ENCODE measurements around the gene UBAC2.
A peak's percentile ranks its signal among the peaks of the same experiment; 100 is the strongest.
"Not testable (repeated sequence)": the region's sequence is repeated elsewhere in the genome, so short reads cannot be mapped to it uniquely, and the experiment has no call there.

UBAC2 gene

GRCh38 chr13:99214731-99215130, 14.1 kb downstream of the UBAC2 start:
- DNase-seq (ENCODE audit: low read depth), result no peak

DNA sequence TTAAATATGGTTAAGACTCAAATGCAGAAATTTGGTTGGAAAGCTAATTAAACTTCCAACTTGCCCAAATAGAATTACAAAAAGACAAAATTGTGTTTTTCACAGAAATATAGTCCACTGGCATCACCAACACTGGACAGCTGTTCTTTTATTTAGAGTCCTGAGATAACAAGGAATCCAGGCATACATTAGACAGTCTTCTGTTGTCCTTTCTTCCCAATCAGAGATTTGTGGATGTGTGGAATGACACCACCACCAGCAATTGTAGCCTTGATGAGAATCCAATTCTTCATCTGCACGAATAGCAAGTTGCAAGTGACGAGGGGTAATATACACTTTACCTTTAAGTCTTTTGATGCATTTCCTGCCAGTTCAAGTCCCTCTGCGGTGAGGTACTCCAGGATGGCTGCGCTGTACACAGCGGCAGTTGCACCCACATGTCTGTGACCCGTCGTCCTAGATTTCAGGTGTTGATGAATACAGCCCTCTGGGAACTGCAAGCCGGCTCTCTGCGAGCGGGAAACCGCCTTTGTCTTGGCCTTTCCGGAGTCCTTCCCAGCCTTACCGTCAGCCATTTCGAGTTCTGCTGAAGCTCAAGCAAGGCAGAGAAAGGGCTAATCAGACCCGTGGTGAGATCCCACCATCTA, 14.7 kb downstream of the UBAC2 start:
- DNase-seq (ENCODE audit: low read depth), result no peak

- no peak for DNase-seq (ENCODE audit: low read depth)
These were observed 16.9 kb downstream of the UBAC2 start for GRCh38 chr13:99217461-99218110.

DNA sequence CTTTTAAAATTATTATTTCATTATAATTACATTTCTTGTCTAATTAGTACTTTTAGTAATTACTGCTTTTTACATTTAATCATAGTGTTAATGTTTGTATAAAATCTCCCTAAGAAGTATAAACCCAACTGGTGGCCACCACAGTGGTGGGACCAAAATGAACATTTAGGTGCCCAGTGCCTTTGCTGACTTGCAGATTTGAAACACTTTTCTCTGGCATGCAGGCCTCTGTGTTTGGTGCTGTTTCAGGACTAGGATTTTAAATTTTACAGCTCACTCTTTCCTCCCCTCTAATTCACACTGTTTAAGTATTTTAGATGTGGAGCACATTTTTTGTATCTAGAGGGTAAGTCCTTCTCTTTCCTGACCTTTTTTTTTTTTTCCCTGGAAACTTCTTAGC, 17.5 kb downstream of the UBAC2 start:
- no peak for DNase-seq (ENCODE audit: low read depth)

DNA sequence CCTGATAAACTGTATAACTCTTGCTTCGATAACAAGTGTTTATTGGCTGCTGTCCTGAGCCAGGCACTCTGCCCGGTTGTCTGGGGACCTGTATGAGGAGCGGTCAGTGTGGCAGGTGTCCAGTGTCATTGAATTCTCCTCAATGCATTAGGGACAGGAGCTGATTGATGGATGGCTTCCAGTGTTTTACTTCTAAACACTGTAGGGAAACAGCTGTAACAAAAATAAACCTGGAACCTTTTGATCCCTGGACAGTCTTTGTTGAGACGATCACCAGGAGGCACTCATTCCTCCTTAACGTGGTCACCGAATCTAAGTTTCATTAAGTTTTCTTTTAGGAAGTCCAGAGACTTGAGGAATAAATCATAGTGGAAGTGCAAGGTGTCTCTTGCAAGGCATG, 17.9 kb downstream of the UBAC2 start:
- DNase-seq (ENCODE audit: low read depth), result no peak

- no peak for DNase-seq (ENCODE audit: low read depth)
These were observed 18.3 kb downstream of the UBAC2 start for GRCh38 chr13:99218969-99219368.

GRCh38 chr13:99220199-99220935, 19.7 kb downstream of the UBAC2 start:
- no peak for DNase-seq (ENCODE audit: low read depth)

- no peak for DNase-seq (ENCODE audit: low read depth)
These were observed 21.0 kb downstream of the UBAC2 start for GRCh38 chr13:99221567-99222239.

DNA sequence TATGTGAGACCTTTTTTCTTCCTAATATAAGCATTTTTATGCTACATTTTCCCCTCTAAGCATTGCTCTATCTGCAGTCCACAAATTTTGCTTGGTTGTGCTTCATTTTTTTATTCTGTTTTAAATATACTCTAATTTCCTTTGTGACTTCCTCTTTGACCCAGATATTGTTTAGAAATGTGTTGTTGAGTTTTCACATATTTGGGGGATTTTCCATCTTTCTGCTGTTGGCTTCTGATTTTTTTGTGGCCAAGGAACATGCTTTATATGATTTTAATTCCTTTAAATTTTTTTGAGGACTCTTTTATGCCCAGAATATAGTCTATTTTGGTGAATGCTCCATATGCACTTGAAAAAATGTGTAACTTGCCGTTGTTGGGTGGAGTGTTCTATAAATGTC, 22.9 kb downstream of the UBAC2 start:
- no peak for DNase-seq (ENCODE audit: low read depth)

DNA sequence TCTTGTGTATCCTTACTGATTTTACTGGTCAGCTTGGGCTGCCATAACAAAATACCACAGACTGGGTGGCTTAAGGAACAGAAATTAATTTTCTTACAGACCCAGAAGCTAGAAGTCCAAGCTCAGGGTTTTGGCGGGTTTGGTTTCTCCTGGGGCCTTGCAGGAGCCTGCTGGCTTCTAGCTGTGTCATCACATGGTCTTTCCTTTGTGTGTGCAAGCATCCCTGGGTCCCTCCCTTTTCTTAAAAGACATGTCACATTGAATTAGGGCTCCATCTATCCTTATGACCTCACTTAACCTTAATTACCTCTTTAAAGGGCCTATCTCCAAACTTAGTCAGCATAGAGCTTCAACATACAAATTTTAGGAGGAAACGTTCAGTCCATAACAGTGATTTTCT, 23.4 kb downstream of the UBAC2 start:
- no peak for DNase-seq (ENCODE audit: low read depth)

DNA sequence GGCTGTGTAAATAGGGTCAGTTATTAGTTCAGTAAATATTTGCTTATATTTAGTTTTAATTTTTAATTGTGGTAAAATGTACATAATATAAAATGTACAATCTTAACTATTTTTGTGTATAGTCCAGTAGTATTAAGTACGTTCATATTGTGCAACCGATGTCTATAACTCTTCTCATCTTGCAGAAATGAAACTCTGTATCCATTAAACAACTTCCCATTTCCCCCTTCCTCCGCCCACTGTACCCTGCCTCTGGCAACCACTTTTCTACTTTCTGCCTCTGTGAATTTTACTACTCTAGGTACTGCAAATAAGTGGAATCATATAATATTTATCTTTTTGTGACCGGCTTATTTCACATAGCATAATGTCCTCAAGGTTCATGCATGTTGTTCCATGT, 24.4 kb downstream of the UBAC2 start:
- DNase-seq (ENCODE audit: low read depth), result no peak

DNA sequence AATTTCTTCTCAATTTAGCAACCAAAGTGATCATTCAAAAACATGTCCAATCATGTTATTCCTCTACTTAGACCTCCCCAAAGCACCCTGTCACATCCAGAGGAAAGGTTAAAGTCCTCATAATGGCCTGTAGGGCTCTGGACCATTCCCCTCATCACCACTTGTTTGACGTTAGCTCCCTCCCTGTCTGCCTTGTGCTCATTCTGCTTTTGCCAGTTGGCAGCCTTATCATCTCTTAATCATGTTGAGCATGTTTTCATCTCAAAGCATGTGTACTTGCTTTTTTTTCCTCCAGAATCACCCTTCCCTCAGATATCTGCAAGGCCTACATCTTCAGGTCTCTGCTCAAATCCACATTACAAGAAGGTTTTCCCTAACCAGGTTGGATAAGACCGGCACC, 25.9 kb downstream of the UBAC2 start:
- DNase-seq (ENCODE audit: low read depth), result no peak

DNA sequence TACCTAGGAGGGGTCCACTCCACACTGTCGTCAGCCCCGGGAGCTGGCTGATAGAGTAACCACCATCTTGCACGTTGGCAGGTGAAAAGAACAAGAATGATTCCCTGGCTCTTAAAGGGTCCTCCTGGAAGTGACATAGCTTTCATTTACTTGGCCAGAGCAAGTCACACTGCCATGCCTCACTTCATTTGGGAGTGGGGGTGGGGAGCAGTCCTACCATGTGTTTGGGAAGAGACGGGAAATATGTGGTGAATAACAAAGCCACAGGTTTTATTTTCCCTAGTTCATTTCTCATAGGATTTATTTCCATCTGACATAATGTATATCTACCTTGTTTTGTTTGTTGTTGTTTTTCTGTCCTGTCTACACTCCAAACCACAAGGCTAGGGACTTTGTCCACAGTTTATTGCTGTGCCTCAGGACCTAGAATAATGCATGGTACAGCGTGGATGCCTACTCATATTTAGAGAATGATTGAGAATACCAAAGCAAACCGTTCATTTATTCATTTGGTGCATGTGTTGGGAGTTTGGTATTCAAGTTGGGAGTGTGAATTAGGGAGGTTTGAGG, 26.8 kb downstream of the UBAC2 start:
- DNase-seq (ENCODE audit: low read depth), result peak; percentile 21

DNA sequence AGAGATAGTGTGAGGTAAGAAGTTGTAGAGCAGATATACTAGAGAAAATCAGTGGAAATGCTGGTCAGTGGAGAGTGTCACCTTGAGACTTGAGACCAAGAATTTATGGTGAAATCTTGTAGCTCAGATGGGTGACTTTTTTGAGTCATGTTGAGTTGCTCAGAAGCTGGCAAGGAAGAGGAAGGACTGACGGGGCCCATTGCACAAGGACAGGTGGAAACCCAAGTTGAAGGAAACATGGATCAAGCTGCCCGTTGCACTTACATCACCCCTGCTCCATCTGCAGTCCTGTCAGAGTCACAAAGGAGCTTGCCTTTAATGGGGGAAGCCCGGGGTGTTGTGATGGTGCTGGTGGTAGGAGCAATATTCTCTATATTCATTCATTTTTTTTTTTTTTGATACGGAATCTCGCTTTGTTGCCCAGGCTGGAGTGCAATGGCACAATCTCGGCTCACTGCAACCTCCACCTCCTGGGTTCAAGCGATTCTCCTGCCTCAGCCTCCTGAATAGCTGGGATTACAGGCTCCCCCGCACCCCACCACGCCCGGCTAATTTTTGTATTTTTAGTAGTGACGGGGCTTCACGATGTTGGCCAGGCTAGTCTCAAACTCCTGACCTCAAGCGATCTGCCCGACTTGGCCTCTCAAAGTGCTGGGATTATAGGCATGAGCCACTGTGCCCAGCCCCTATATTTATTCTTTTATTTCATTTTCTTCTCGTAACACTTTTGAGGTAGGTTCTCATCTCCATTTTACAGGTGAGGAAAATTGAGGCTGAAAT, 27.4 kb downstream of the UBAC2 start:
- DNase-seq (ENCODE audit: low read depth), result no peak

GRCh38 chr13:99228737-99229691, 28.4 kb downstream of the UBAC2 start:
- peak; percentile 91 for DNase-seq (ENCODE audit: low read depth)

GRCh38 chr13:99230588-99230987, 29.9 kb downstream of the UBAC2 start:
- DNase-seq (ENCODE audit: low read depth), result not testable (repeated sequence)

GRCh38 chr13:99230991-99231390, 30.3 kb downstream of the UBAC2 start:
- DNase-seq (ENCODE audit: low read depth), result no peak

- no peak for DNase-seq (ENCODE audit: low read depth)
These were observed 31.1 kb downstream of the UBAC2 start for GRCh38 chr13:99231721-99232120.

- no peak for DNase-seq (ENCODE audit: low read depth)
These were observed 37.5 kb downstream of the UBAC2 start for GRCh38 chr13:99237981-99238662.

GRCh38 chr13:99246100-99246499, 45.4 kb downstream of the UBAC2 start:
- no peak for DNase-seq (ENCODE audit: low read depth)

All from GM04503 (cell line).